Measurements from ENCODE around the gene PDE6B.

GRCh38 chr4:633976-634598 is 8.7 kb downstream of the PDE6B start:
- TF ChIP-seq CTCF (IDR thresholded peaks at IDR 0.05 in 4 of 5, conservative IDR thresholded peaks at IDR 0.05 in 1 of 5) (no peak), POLR2A (IDR thresholded peaks at IDR 0.05) (no peak)

All from gastrocnemius medialis (tissue), 4 donors.